Aorta (tissue), 5 donors: ENCODE data around the gene NDUFS2. TPM values are rescaled to one million over a fixed set of nuclear protein-coding genes. Genes with fewer than 3 reads are reported as not detected.
"Not testable (repeated sequence)": the region's sequence is repeated elsewhere in the genome, so short reads cannot be mapped to it uniquely, and the experiment has no call there.

Source experiments
- ATAC-seq: fragments of 200-7000 bp; cut with Tn5 transposase; one replicate; pipeline ENCODE4 v1.9.1; 2022; ENCODE audit warnings: moderate library complexity; ENCODE audit not compliant: low FRiP score
- DNase-seq, 2 donors: peaks; one replicate each; pipeline ENCODE4 v3.0.0-alpha.2; 2020
- H3K27ac ChIP-seq, 2 donors: one replicate each; pipeline ENCODE4 v1.5.1; 2013; ENCODE audit warnings: low read length in 2 of 2, mild to moderate bottlenecking in 2 of 2, moderate library complexity in 2 of 2, control low read depth in 1 of 2, inconsistent platforms in 1 of 2, low read depth in 1 of 2
- H3K27me3 ChIP-seq, 2 donors: one replicate each; pipeline ENCODE4 v1.6.1; 2013; ENCODE audit warnings: control low read depth in 1 of 2, low read length in 1 of 2, mild to moderate bottlenecking in 1 of 2, moderate library complexity in 1 of 2; ENCODE audit not compliant: insufficient read depth in 2 of 2, control insufficient read depth in 1 of 2
- H3K36me3 ChIP-seq, 2 donors: one replicate each; pipeline ENCODE4 v1.6.1; 2013; ENCODE audit warnings: control low read depth in 1 of 2, low read length in 1 of 2, mild to moderate bottlenecking in 1 of 2; ENCODE audit not compliant: insufficient read depth in 2 of 2, control insufficient read depth in 1 of 2
- H3K4me1 ChIP-seq, 2 donors: one replicate each; pipeline ENCODE4 v1.6.1; 2013; ENCODE audit warnings: low read length in 2 of 2, control low read depth in 1 of 2, mild to moderate bottlenecking in 1 of 2, moderate library complexity in 1 of 2; ENCODE audit not compliant: insufficient read depth in 2 of 2, control insufficient read depth in 1 of 2
- H3K4me3 ChIP-seq, 2 donors: one replicate each; pipeline ENCODE4 v1.5.1; 2013; ENCODE audit warnings: low read length in 2 of 2, control low read depth in 1 of 2, mild to moderate bottlenecking in 1 of 2
- H3K9me3 ChIP-seq: one replicate; pipeline ENCODE4 v1.6.1; 2013; ENCODE audit warnings: mild to moderate bottlenecking, low read length; ENCODE audit not compliant: control insufficient read depth
- WGBS, 2 donors: extraction: QIAGEN DNeasy Blood & Tissue Kit; methylation state at CpG; one replicate each; pipeline ENCODE4 v1.1.7; 2013; 5-methylcytosine and 5-hydroxymethylcytosine counted together
- intact Hi-C, 2 donors: fragments of 100-400 bp; cut with DNase I; formaldehyde crosslinking; loops; one replicate each; pipeline versions ENCODE4 v1.14.2 to v1.15.0; 2022
- polyA plus RNA-seq, 2 donors: library from polyadenylated mRNA; stranded (reverse); fragments of 200-250 nt; gene quantifications; one replicate each; pipeline ENCODE4 v1.2.3, GENCODE V29; 2013
- total RNA-seq, 2 donors: library from RNA; stranded (reverse); fragmentation: NEBNext Ultra II Directional; extraction: Animal tissue kit (Norgen Biotek cat#: 25700); gene quantifications; one replicate each; pipeline ENCODE4 v1.2.1, GENCODE V29; 2021
- donor health status: healthy with polysubstance abuse.
- donor health status: Bipolar disorder and iron deficiency.
- donor health status: DM: no; HTN: no; CAD: no.
- donor health status: DM: no; HTN: no; CAD: no.
- donor health status: DM: yes; HTN: yes; CAD: no.

NDUFS2 gene
- total and polyA plus RNA-seq, 4 donors: 55.3 to 88.1 (median 63.8) TPM

DNA sequence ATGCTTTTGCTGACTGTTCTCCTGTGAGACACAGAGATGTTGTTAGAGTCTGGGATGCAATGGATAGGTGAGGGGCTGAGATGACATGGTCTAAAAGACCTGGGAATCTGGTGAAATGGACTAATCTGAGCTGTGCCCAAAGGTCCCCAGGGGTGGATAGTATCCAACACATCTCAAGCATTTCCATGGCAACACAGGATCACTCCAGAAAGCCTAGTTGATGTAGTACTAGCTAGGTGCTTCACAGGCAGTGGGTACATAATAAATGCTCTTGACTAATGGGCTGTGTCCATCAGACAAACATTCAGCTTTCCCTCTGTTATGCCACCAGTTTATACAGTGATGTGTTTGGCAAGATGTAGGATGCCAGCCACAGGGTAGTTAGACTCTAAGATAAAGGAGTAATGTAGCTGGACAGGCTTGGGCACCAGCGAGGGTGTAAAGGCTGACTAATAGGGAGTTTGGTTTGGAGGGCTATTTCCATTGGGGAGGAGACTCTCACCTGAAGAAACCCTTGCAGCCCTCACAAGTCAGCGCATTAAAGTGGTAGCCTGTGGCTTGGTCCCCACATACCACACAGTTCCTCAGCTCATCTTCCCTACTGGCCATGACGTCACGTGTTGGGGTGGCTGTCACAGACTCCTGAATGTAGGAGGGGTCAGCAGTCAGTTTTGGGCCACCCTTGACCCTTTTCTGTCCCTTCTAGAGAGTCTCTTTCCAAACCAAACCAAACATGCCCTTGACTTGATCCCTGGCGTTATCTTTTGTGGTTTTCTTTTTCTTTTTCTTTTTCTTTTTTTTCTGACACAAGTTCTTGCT is 34.0 kb downstream of the NDUFS2 start:
- H3K4me3 ChIP-seq: no peak overlapping the region
- intact Hi-C loops: no loop called here
- H3K9me3 ChIP-seq: no peaks in the 10 kb centered on the region
- no peak overlapping the region for H3K27ac ChIP-seq
- no peaks in the 10 kb centered on the region for H3K36me3 ChIP-seq
- ATAC-seq (no peak), DNase-seq (no peak)
- WGBS, 2 donors: 76 to 79% methylated on average over 5 of the region's 5 CpGs
- H3K27me3 ChIP-seq: no peaks in the 10 kb centered on the region
- no peaks in the 10 kb centered on the region for H3K4me1 ChIP-seq

DNA sequence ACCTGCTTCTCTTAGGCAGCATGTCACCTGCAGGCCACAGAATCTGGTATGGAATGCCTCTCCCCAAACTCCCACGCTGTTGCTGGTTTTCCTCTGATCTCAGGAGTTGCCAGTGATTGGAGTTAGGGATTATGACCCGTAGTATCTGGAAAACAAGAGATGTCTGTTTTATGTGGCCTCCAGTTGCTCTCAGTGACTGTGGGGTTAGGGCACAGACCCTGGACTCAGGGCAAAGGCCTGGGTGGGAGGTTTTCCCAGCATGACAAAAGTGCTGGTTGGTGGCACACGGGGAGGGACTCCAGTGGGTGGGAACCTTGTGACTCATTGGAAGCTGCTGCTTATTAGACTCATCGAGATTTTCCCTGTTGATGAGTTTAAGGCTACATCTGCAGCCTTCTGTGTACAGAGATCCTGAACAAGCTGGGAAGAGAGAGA is 35.9 kb downstream of the NDUFS2 start, which contains the start of gene NR1I3:
NR1I3 (minus strand) TSS at position 165 of the 435 bp plus-strand sequence. CDS start 1,638 bp downstream, outside the sequence.
- Histone ChIP-seq H3K27ac (no peak within 1 kb of the TSS), H3K4me1 (no peaks in the 10 kb centered on the region), H3K4me3 (no peak within 1 kb of the TSS), H3K27me3 (no peaks in the 10 kb centered on the region), H3K9me3 (no peaks in the 10 kb centered on the region), H3K36me3 (no peaks in the 10 kb centered on the region)
- 64% methylated on average over 4 of the region's 4 CpGs for WGBS, 2 donors
- intact Hi-C loops: no loop called here
- no peak for ATAC-seq
- no peak for DNase-seq

DNA sequence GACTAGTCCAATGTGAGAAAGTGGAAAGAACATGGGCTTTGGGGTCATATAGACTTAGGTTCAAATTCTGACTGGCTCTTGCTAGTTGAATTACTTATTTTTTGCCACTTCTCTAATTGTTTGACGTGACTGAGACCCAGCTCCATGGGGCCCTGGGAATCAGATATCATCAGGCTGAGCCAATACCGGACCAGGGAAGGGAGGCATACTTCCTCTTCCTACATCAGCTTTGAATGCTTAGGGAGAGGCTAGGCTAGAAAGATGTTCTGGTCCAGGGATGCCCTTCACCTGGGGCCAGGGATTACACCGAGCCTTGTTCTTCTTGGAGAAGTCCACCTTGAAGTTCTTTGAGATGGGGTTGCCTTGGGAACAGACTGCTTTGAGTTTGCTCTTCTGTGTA is 39.5 kb downstream of the NDUFS2 start:
- intact Hi-C loops: no loop called here
- no peaks in the 10 kb centered on the region for H3K4me1 ChIP-seq
- no peak overlapping the region for H3K27ac ChIP-seq
- no peaks in the 10 kb centered on the region for H3K27me3 ChIP-seq
- DNase-seq (no peak), ATAC-seq (no peak)
- H3K4me3 ChIP-seq: no peak overlapping the region
- H3K36me3 ChIP-seq: no peaks in the 10 kb centered on the region
- 65 to 68% methylated on average over 3 of the region's 3 CpGs for WGBS, 2 donors
- no peaks in the 10 kb centered on the region for H3K9me3 ChIP-seq

DNA sequence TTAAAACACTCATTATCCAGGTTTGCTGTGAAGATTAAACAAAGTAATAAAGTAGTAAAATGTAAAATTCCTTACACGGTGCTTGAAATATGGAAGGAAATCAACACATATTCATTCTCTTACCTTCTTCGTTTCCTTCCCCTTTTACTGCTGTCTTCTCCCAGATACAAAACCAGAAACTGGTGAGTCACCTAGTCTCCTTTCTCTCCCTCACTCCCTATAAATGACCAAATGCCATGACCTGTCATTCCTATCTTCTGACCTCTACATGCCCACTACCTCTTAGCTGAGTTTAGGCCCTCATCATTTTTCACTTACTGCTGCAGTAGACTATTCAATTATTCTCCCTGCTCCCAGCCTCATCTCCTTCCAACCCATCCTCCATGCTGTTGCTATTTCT is 40.1 kb downstream of the NDUFS2 start:
- no peak for DNase-seq
- Histone ChIP-seq H3K9me3 (no peaks in the 10 kb centered on the region), H3K36me3 (no peaks in the 10 kb centered on the region), H3K4me1 (no peaks in the 10 kb centered on the region), H3K27ac (no peak overlapping the region), H3K27me3 (no peaks in the 10 kb centered on the region), H3K4me3 (no peak overlapping the region)
- intact Hi-C loops: no loop called here
- 77 to 80% methylated on average over 2 of the region's 2 CpGs for WGBS, 2 donors
- ATAC-seq: no peak

DNA sequence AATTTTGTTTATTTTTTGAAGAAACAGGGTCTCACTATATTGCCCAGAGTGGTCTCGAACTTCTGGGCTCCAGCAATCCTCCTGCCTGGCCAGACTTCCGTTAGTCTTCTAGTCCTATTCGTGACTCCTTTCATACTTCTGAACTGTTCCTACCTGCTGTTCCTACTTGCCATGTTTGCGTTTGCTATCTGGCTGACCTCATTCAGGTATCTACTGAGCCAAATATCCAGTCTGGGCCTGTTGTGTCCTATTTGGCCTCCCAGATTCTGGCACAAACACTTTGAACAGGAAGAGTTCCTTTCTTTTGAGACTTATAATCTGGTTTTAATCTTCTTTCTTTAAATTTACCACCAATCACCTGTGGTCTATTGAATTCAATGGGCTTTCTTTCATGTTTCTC is 42.7 kb downstream of the NDUFS2 start:
- H3K27ac ChIP-seq: no peak overlapping the region
- H3K9me3 ChIP-seq: no peaks in the 10 kb centered on the region
- H3K36me3 ChIP-seq: no peaks in the 10 kb centered on the region
- no peak overlapping the region for H3K4me3 ChIP-seq
- DNase-seq (no peak), ATAC-seq (no peak)
- 88 to 92% methylated on average over 4 of the region's 4 CpGs for WGBS, 2 donors
- intact Hi-C loops: no loop called here
- H3K27me3 ChIP-seq: no peaks in the 10 kb centered on the region
- no peaks in the 10 kb centered on the region for H3K4me1 ChIP-seq

DNA sequence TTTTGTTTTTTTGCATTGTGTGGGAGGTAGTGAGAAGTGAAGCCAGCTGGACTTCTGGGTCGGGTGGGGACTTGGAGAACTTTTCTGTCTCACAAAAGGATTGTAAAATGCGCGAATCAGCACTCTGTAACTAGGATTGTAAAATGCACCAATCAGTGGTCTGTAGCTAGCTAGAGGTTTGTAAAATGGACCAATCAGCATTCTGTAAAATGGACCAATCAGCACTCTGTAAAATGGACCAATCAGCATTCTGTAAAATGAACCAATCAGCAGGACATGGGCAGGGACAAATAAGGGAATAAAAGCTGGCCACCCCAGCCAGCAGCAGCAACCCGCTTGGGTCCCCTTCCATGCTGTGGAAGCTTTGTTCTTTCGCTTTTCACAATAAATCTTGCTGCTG is 47.9 kb downstream of the NDUFS2 start:
- ATAC-seq, H3K27ac ChIP-seq, H3K36me3 ChIP-seq, DNase-seq, H3K9me3 ChIP-seq, H3K4me3 ChIP-seq, intact Hi-C loops, H3K27me3 ChIP-seq, H3K4me1 ChIP-seq: not testable (repeated sequence)
- WGBS, 2 donors: 55 to 75% methylated on average over 5 of the region's 5 CpGs

DNA sequence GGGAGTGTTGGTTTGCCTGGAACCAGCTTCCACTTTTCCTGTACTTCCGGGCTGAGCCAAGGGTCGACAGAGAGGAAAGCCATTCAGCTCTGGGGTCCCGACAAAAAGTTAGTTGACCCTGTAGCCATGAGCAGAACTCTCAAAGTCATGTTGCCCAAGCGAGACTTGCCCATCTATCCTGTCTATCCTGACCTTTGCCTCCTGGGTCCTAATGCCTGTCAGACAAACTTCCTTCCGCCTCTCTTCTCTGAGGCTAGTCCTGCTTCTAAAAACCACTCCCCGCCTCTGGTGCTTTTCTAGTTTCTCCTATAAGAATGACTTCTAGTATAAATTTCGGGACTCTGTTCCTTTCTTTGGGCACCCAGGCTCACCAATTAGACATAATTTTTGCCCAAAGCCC is 48.7 kb downstream of the NDUFS2 start:
- Histone ChIP-seq H3K27me3 (no peaks in the 10 kb centered on the region), H3K27ac (no peak overlapping the region), H3K4me1 (no peaks in the 10 kb centered on the region), H3K9me3 (peaks cover 4% of the 10 kb centered on the region), H3K4me3 (no peak overlapping the region), H3K36me3 (no peaks in the 10 kb centered on the region)
- 78 to 82% methylated on average over 7 of the region's 7 CpGs for WGBS, 2 donors
- DNase-seq: no peak
- ATAC-seq: no peak
- intact Hi-C loops: no loop called here

DNA sequence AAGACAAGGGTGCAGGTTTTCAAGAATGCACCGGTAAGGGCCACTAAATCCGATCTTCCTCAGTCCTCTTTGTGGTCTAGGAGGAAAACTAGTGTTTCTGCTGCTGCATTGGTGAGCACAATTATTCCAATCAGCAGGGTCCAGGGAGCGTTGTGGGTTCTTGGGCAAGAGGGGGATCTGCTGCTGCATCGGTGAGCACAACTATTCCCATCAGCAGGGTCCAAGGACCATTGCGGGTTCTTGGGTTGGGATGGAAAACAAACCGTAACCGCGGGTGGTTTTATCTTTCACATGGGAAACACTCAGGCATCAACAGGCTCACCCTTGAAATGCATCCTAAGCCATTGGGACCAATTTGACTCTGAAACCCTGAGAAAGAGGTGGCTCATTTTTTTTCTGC is 49.4 kb downstream of the NDUFS2 start:
- DNase-seq (no peak), ATAC-seq (no peak)
- Histone ChIP-seq H3K4me1 (no peaks in the 10 kb centered on the region), H3K27me3 (no peaks in the 10 kb centered on the region), H3K9me3 (peaks cover 4% of the 10 kb centered on the region), H3K27ac (no peak overlapping the region), H3K4me3 (no peak overlapping the region), H3K36me3 (no peaks in the 10 kb centered on the region)
- intact Hi-C loops: no loop called here
- WGBS, 2 donors: 93 to 94% methylated on average over 8 of the region's 8 CpGs

DNA sequence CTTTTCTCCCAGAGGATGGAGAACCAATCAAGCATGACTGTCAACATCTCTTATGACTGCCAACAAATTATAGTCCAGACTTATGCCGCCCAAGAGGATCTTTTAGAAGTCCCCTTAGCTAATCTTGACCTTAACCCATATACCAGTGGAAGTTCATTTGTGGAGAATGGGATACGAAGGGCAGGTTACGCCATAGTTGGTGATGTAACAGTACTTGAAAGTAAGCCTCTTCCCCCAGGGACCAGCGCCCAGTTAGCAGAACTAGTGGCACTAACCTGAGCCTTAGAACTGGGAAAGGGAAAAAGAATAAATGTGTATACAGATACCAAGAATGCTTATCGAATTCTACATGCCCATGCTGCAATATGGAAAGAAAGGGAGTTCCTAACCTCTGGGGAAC is 53.1 kb downstream of the NDUFS2 start:
- ATAC-seq, H3K4me1 ChIP-seq, H3K36me3 ChIP-seq, H3K27ac ChIP-seq, H3K27me3 ChIP-seq, DNase-seq, intact Hi-C loops, H3K4me3 ChIP-seq: not testable (repeated sequence)
- peaks cover 12% of the 10 kb centered on the region for H3K9me3 ChIP-seq
- WGBS, 2 donors: 69 to 77% methylated on average over 5 of the region's 5 CpGs
